Left colon (tissue), 2 donors: Measurements from ENCODE around the gene CD28. TPM values are rescaled to one million over a fixed set of nuclear protein-coding genes. Genes with fewer than 3 reads are reported as not detected.

Experiments
- ATAC-seq: fragments of 200-7000 bp; cut with Tn5 transposase; one replicate; pipeline ENCODE4 v1.9.1; 2020; ENCODE audit warnings: mild to moderate bottlenecking, moderate library complexity
- DNase-seq, 2 donors: peaks; one replicate each; pipeline ENCODE4 v3.0.0-alpha.2; 2020
- intact Hi-C, 2 donors: fragments of 100-400 bp; cut with DNase I in 1 of 2; cut with micrococcal nuclease in 1 of 2; formaldehyde crosslinking; loops; one replicate each; pipeline versions ENCODE4 v1.11.2 to v1.14.0; 2022; cut with DNase I, micrococcal nuclease
- total RNA-seq, 2 donors: library from RNA; stranded (reverse); fragmentation: NEBNext Ultra II Directional; extraction: Animal tissue kit (Norgen Biotek cat#: 25700); gene quantifications; one replicate each; pipeline ENCODE4 v1.2.1, GENCODE V29; 2021
- donor health status: DM: no; HTN: no; CAD: no.
- donor health status: DM: yes; HTN: yes; CAD: no.

The CD28 gene
- total RNA-seq, 2 donors from 2014 or later, result 0.34 to 1.7 TPM

DNA sequence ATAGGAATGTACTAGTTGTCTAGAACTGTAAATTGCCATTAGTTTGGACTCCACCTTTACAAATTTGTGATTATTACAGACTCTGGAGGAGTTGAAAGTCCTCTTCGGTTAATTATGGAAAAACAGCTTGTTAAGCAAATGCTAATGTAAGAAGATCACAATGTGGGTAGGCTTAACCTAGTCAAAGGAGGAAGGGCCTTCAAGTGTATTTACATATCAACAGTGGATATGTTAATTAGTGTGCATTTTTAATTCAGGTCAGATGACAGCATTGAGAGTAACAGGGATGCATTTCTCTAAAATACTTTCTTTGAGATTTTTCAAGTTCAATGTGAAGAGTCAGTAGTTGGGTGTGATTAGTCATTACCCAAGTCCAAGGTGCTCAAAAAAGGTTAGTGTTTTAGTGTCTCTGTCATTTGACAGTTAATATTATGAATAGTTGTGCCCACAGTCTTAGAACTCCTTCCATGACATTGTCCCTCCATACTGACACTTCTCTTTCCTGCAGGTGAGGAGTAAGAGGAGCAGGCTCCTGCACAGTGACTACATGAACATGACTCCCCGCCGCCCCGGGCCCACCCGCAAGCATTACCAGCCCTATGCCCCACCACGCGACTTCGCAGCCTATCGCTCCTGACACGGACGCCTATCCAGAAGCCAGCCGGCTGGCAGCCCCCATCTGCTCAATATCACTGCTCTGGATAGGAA, 28.0 kb downstream of the CD28 start:
- intact Hi-C loops, result no loop called here
- ATAC-seq (no peak), DNase-seq (no peak)

DNA sequence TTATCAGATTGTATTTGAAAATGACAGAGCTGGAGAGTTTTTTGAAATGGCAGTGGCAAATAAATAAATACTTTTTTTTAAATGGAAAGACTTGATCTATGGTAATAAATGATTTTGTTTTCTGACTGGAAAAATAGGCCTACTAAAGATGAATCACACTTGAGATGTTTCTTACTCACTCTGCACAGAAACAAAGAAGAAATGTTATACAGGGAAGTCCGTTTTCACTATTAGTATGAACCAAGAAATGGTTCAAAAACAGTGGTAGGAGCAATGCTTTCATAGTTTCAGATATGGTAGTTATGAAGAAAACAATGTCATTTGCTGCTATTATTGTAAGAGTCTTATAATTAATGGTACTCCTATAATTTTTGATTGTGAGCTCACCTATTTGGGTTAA, 30.9 kb downstream of the CD28 start:
- DNase-seq, result no peak
- ATAC-seq, result no peak
- intact Hi-C loops, result no loop called here

DNA sequence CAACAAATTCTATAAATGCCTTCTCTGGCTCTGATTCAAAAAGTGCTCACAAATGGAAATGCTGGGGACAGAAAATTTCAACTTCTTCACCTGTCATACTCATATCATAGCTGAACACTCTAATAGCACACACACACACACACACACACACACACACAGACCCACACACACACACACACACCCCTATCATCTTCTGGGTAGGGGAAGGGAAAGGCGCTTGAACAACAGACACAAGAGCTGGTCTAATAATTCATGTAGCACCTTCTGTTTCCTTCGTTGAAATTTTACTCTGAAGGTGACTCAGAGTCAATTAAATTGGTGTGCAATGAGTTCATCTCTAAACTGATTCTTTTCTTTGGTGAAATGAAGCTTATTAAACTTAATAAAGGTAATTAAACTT, 32.9 kb downstream of the CD28 start:
- intact Hi-C loops, result no loop called here
- DNase-seq (no peak), ATAC-seq (no peak)

DNA sequence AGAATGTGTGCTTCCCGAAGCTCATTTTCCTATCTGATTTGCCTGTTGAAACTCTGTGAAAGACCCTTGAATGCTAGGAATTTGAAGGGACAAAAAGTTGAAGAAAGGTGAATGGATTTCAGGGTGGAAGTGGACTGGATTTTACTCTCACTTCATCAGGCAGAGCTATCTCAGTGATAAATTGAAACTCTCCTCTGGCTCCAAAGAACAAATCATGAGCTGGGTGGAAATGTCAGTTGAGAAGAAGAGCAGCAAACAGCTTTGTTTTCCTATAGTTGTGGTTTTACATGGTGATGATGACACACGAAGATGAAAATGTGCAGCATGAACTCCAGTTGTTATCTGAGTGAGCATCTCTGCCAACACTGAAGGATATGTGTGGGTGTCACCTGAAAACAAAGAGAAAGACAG, 34.4 kb downstream of the CD28 start:
- no peak for ATAC-seq
- intact Hi-C loops, result no loop called here

DNA sequence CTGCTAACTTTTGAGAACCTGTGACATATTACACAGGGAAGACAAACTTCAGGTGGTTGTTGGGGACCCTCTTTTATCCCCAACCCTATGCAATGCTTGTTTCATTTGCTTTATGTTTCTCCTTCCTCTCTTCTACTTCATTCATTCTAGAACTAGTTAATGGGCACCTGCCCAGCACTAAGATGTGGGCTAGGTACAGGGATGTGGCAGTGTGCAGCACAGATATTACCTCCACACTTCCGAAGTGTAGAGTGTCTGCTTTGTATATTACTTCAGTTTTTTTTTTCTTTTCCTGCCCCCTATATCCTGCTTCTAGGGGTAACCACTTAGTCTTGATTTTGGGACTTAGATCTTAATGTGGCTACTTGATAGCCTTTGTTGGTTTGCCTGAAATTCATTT, 35.1 kb downstream of the CD28 start:
- ATAC-seq (no peak), DNase-seq (no peak)
- intact Hi-C loops, result no loop called here

More for the DNA sequence above, 34.4 kb downstream of the CD28 start:
- no peak for DNase-seq

DNA sequence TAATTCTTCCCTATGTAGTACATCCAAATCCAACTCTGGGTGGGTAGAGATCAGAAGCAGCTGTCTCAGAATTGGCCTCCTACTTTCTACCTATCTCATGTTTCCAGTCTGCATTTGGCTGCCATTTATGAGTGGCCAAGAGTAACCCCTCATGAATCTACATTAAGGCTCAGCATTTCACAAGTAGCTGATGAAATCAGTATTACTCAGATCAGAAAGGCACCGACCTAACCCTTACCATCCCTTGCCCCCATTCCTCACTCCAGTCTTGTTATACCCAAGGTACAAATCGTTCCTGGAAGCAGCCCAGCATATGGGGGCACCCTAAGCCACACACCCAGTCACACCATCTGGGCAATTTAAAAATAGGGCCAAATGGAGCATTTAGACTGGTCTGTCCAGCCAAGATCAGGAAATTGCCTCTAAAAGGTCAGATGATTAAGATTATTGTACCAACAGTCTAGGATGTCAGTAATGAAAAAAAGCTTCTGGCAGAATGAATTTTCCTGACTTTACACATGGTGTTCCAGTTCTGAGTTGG, 37.1 kb downstream of the CD28 start:
- intact Hi-C loops, result no loop called here
- ATAC-seq, result no peak
- no peak for DNase-seq

DNA sequence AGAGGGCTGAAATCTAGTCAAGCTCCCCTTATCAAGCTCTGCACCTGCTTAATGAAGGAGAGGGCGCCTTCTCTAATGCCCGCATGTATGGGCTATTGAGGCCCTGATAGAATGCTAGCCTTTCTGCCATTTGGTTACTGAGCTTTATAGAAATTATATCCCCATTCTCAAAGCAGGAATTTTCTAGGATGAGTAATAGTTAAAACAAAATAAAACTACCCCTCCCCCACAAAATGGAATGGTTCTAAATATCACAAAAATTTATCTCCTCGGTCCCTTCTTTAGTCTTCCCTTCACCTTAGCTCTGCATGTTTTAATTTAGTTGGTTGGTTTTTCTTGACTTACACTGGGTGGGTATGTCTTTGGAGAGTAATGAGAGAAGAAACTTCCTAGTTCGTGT, 37.7 kb downstream of the CD28 start:
- ATAC-seq (no peak), DNase-seq (no peak)
- intact Hi-C loops, result no loop called here

DNA sequence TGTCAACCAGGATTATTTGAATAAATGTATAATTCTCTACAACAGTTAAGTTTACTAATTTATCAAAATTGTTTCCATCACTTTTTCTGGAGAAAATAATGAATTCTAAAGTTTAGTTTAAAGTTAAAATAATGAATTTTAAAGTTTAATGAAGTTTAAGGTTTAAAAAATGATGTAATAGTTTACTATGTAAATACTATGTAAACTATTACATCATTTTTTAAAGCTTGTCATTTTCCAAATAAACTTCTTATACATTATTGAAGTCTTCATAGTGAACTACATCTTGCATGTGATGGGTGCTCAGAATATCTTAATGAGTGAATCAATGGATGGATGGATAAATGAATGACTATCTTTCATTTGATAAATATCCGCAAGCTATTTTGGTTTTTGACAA, 38.8 kb downstream of the CD28 start:
- intact Hi-C loops, result no loop called here
- DNase-seq, result no peak
- ATAC-seq, result no peak

DNA sequence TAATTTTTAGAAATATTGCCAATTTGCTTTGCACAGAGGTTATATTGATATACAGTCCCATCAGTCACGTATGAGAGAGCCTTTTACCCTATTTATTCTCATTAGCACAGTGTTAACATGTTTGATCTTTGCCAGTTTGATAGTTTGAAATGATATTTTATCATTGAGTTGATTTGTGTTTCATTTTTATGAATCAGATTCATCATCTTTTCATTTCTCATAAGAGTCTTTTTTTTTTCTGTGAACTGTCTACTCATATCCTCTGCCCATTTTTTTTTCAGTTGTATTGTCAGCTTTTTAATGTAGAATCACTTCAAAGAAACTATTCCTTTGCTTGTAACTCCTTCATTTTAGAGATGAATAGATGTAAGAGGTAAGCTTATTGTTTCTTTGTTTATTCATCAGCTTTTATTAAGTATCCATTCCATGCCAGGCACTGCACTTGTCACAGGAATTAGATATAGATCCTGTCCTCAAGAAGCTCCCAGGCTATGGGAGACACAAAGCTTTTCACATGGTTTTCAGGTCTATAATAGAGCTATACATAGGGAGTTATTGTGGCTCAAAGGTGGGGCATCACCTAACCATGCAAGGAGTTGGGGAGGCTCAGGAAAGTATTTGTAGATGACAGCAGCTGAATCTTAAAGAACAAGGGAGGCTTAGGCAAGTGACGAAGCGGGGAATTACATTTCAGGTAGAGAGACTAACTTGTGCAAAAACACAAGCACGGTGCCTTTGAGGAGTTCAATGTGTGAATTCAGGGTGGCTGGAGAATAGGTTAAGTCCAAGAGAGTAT, 42.1 kb downstream of the CD28 start:
- no peak for DNase-seq
- intact Hi-C loops, result no loop called here

DNA sequence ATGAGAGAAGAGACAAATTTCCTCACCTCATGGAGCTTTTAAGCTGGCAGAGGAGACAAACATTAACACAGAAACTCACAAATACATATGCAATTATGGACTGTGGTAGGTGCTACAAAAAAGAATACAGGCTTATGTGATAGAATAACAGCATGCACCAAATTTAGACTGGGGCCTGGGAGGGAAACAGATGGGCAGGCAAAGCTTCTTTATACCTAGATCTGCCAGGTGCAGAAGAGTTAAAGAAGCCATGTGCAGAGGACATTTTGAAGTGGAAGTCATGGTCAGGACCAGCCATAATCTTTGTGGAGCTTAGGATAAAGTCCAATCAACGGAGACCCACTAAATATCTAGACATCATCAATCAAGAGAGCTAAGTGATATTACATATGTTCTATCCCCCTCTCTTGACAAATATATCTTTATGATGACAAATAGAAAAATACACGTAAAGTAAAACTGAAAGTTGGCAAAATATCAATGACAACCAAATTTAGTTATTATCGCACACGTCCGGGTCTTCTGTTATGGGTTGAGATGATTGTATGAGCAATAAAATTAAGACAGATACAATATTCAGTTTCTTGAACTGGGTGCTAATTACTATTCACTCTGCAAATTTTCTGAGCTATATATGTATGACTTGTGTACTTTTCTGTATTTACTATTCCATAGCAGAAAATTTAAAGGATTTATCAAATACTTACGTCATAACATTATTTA, 44.1 kb downstream of the CD28 start:
- DNase-seq (no peak), ATAC-seq (no peak)
- intact Hi-C loops, result no loop called here

More for the DNA sequence above, 42.1 kb downstream of the CD28 start:
- ATAC-seq, result no peak

DNA sequence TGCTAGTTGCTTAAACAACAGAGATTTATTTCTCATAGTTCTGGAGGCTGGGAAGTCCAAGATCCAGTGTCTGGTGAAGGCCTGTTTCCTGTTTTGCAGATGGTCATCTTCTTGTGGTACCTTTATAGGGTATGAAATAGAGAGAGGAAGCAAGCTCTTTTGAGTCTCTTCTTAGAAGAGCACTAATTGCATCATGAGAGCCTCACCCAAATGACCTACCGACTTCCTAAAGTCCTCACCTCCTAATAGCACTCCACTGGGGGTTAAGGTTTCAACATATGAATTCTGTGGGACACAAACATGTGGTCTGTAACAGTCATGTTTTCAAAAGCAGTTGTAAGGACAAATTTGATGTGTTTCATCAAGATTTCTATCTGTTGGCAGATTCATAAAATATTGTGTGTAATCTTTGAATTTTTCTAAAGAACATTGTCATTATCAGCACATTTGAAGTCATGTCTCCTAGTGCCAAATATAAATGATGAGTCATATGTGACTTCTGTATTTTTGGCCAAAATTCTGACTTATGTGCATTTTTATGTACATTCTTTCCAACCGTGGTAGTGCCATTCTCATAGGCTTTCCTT, 45.3 kb downstream of the CD28 start:
- DNase-seq (no peak), ATAC-seq (no peak)
- intact Hi-C loops, result no loop called here

DNA sequence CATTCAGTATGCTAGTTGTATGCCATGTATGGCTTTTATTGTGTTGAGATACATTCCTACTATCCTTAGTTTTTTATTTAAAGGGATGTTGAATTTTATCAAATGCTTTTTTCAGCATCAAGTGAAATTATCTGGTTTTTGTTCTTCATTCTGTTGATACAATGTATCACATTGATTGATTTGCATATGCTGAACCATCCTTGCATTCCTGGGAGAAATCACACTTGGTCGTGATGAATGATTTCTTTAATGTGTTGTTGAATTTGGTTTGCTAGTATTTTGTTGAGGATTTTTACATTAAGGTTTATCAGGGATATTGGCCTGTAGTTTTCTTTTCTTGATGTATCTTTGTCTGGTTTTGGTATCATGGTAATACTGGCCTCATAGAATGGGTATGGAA, 49.7 kb downstream of the CD28 start:
- intact Hi-C loops, result no loop called here
- no peak for DNase-seq
- no peak for ATAC-seq

DNA sequence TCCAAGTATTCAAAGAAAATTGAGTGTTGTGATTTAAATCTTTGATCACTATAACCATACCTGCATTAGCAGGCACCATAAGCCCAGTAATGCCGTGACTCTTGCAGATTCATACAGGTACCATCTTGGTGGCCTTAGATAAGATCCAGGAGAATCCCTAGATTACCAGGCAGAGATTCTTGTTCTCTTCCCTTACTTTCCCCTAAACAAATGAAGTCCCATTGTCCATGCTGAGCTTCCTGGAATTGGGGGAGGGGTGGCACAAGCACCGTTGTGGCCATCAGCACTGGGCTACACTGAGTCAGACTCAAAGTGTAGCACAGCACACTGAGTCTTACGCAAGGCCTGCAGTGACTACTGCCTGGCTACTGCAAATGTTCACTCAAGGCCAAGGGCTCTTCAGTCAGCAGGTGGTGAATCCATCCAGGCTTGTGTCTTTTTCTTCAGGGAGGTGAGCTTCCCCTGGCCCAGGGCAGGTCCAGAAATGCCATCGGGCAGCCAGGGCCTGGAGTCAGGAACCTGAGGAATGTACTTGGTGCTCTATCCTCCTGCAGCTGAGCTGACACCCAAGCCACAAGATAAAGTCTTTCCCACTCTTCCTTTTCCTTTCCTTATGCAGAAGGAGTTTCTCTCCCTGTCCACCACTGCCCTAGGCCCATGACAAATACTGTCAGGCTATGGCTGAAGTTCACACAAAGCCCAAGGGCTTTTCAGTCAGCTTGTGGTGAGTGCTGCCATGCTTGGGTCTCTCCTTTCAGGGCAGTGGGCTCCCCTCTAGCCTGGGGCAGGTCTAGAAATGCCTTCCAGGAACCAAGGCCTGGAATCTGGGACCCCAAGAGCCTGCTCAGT, 52.6 kb downstream of the CD28 start:
- DNase-seq (no peak), ATAC-seq (no peak)
- intact Hi-C loops, result no loop called here

DNA sequence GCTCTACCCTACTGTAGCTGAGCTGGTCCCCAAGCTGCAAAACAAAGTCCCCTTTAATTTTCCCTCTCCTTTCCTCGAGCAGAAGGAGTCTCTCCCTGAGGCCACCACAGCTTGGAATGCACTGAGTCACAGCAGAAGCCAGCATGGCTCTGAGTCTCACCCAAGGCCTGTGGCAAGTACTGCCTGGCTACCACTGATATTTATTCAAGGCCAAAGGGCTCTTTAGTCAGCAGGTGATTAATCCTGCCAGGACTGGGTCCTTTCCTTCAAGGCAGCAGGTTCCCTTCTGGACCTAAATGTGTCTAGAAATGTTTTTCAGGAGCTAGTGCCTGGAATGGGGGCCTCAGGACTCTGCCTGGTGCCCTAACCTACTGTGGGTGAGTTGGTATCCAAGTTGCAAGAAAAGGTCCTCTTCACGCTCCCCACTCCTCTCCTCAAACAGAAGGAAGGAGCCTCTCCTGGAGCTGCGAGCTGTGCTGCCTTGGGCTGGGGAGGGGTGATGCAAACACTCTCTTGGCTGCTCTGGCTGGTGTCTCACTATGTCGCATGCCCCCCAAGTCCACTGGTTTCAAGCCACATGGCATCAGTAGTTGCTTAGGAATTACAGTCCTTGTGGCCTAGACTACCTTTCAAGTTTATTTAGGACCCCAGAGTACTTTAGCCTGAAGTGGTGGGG, 53.4 kb downstream of the CD28 start:
- intact Hi-C loops, result no loop called here
- no peak for DNase-seq
- ATAC-seq, result no peak

DNA sequence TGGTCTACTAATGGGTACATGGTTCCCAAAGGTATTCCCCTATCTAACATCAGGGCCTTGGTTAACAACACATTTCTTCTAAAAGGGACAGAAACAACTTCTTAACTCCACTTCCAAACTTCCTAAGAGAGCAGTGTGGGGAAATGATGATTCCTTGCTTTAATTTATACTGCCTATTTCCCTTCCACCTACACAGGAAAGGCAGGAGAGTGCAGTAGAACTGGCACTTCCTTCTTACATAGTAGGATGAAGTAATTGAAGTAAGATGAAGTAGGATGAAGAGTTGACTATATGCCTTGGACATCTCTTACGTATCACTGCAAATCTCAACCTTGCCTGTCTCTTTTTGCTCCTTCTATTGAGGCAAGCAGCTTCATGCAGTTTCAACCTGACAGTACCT, 54.7 kb downstream of the CD28 start:
- ATAC-seq (no peak), DNase-seq (no peak)
- intact Hi-C loops, result no loop called here

DNA sequence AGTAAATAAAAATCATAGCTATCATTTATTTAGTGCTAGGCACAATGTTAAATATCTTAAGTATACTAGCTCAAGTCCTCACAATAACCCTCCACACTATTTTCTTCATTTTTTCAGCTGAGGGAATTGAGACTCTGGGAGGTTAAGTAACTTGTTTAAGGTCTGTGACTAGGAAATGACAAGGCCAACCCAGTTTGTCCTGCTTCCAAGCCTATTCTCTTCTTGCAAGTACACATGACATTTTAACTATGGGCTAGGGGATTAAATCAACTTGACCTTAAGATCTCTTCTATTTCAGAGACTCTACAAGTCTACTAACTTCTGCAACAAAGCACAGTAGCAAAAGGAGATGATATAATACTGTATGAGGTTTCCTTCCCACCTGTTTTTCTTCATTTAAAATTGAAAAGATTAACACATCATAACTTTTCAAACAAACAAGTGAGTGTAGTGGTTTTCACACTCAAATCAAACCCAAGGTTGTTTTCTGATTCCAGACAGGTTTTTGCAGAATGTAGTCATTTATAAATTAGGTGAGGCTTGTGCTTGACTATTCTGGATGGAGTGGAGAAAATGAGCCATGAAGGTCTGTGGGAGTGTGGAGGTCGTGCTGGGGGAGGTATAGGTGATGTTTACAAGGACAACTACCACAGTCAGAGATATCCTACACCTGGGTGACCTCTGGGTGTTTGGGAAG, 57.0 kb downstream of the CD28 start:
- intact Hi-C loops, result no loop called here
- ATAC-seq (no peak), DNase-seq (no peak)

DNA sequence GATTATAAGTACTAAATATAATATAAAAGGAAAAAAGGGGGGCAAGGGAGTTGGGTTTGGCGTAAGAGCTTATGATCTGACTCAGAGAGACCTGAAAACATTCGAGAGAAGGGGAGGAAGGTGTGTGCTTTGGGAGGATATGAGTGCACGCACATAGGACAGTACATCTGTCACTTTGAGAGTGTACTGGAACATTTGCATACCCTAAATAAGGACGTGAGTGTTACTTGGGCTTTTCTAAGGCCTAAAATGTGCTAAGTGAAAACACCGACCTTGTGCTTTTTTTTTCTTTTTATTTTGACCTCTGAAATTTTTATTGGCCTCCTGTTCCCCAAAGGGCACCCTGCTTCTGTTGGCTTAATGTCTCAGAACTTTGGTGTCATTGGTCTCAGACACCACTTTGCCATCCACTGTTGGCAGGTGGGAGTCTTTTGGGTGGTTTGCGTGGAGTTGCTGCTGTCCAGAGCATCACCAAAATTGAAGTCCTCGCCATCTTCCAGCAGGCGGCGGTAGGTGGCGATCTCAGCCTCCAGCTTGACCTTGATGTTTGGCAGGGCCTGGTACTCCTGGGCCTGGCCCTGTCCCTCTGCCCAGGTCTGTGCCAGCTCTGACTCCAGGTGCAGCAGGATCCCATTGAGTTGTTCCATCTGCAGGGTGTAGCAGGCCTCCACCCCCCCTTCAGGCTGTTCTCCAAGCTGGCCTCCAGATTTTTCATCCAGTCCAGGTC, 57.7 kb downstream of the CD28 start:
- no peak for ATAC-seq
- no peak for DNase-seq
- intact Hi-C loops, result no loop called here
